GM18505 (cell line): ENCODE measurements around the gene C2orf42.
"Not testable (repeated sequence)": the region's sequence is repeated elsewhere in the genome, so short reads cannot be mapped to it uniquely, and the experiment has no call there.

Experiments
- ATAC-seq: cut with Tn5 transposase; IDR thresholded peaks from one replicate; pipeline ENCODE4 v1.9.1; 2021; ENCODE audit not compliant: unreplicated experiment
- POLR2A ChIP-seq: IDR thresholded peaks from 4 replicates; pipeline ENCODE4 v1.6.1; 2011; ENCODE audit warnings: borderline replicate concordance; ENCODE audit not compliant: insufficient read depth, insufficient read length; ENCODE audit errors: extremely low read depth

The C2orf42 gene

DNA sequence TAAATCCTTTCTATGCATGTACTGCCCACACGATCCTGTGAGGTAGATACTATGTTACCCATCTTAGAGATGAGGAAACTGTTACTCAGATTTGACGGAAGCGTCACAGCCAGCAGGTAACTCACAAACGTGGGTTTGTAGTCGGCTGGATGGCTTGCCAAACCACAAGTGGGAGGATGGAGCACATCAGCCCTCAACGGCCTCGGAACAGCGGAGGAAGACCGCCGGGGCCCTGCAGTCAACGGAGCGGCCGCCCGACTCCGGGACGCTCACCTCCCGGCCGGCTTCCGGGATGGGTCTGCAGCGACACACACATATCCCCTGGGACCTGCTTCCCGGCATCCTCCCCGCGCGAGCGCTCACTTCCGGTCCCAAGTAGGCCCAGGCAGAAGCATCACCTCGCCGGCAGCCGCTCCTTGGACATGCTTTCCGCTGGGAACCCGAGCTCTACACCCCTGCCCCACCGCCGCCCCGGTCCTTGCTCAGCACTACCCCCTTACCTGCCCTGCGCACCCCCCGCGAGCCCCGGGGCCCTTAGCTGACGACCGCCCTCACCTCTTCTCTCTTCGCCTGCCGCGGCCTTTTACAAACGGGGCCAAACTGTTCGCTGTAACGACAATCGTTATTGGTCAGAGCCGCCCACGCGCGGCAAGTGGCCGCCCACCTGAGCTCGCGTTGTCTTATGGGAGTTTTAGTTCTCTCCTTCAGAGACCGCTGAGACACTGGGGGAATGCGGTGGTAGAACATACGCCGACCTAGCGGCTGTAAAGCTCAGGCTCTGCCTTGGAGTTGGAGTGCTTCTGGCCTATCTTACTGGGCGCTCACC lies at the start of gene C2orf42:
Gene C2orf42 (minus strand): TSS at position 602 of the 826 bp plus-strand sequence. CDS start 9,034 bp downstream, outside the sequence.
- ATAC-seq, result peak; percentile 80

DNA sequence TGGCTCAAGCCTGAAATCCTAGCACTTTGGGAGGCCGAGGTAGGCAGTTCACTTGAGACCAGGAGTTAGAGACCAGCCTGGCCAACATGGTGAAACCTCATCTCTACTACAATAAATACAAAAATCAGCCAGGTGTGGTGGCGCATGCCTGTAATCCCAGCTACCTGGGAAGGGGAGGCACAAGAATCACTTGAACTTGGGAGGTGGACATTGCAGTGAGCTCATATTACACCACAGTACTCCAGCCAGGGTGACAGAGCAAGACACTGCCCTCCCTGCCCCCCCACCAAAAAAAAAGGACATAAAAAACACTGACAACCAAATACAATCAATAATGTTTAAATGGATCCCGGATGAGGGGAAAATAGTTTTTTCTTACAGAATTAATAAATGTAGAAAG lies 49.8 kb upstream of the C2orf42 start:
- ATAC-seq, result no peak
- no peak for TF ChIP-seq POLR2A

More for the DNA sequence above, at the start of gene C2orf42:
- peak; percentile 99 for TF ChIP-seq POLR2A

DNA sequence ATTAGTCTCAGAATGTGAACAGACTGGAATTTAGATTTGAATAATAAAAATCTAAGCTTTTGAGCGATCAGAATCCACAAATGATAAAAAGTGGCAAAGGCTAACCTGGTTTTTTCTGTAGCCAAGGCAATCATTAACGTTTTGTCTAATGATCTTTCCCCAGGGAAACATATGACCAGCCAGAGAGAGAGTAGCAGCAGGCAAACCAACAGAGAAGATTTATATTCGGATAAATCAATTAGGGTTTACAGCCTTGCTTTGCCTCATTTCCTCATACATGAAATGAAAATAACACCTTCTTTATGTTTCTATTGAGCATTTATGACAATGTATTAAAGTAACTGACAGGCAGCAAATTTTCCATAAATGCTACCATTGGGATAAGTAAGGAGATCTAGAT lies 43.1 kb upstream of the C2orf42 start:
- no peak for TF ChIP-seq POLR2A
- no peak for ATAC-seq

DNA sequence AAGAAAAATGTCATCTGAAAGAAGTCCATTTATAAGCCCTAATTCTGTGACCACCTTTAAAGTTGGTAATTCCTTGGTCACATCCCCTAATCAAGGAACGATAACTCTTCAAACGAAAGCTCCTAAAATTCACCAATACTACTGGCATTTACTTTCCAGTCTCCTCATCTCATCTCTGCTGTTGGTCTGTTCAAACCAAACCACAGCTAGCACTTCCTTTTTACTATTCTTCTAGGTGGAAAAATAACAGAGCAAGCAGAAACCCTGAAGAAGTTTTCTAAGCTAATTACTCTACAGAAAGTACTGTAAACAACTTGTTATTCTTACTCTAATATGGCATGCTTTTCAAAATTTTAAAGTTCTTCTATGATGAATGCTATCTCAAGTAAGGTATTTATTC lies 36.0 kb upstream of the C2orf42 start:
- no peak for ATAC-seq
- TF ChIP-seq POLR2A, result no peak

DNA sequence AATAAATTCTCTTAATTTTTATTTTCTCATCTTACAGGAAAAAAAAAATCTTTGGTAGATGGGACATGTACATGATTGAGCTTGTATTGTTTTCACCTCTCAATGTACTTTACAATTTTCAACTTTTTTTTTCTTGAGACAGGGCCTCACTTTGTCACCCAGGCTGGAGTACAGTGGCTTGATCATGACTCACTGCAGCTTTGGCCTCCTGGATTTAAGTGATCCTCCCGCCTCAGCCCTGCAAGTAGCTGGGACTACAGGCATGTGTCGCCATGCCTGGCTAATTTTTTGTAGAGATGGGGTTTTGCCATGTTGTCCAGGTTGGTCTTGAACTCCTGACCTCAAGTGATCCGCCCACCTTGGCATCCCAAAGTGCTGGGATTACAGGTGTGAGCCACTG lies 32.5 kb upstream of the C2orf42 start:
- ATAC-seq, result not testable (repeated sequence)

DNA sequence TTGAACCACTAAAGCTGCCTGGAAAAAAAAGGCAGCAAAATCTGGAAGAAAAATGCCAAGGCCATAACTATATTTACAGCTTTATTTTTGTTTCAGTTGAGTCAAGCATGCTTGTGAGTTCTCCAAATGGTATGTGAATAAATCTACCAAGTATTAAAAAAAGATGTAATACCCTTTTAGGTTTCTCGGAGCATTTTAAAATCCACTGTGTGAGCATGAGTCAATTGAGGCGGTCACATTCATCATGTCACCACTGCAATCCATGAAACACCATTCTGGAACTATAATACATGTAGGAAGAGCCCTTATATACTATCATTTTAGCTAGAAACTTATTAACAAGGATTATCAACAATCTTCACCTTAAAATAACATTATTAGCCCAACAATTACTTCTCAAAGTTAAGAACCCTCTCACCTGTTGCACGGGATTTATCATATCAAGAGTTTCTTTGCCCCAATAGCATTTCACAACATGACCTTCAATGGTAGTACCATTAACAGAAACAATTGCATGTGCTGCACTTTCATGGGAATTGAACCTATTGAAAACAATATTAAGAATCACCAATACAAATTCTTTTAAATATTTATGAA lies 24.2 kb upstream of the C2orf42 start:
- TF ChIP-seq POLR2A, result no peak

DNA sequence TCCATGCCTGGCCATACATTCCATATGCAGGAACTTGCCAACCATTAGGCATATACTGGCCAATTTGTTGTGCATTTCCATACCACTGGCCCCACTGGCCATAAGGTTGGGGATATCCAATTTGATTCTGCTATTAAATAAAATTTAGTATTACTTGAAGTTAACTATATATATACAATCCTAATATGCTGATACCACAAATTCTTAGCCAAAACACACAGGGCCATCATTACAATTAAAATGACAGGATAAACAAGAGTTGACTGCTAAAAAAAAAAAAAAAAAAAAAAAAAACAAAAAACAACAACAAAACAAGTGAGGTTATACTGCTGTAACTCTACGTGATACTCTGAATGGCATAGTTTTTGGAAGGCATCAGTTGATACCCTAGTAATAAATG lies 23.5 kb upstream of the C2orf42 start:
- ATAC-seq, result no peak
- TF ChIP-seq POLR2A, result no peak

More for the DNA sequence above, 24.2 kb upstream of the C2orf42 start:
- ATAC-seq, result no peak

DNA sequence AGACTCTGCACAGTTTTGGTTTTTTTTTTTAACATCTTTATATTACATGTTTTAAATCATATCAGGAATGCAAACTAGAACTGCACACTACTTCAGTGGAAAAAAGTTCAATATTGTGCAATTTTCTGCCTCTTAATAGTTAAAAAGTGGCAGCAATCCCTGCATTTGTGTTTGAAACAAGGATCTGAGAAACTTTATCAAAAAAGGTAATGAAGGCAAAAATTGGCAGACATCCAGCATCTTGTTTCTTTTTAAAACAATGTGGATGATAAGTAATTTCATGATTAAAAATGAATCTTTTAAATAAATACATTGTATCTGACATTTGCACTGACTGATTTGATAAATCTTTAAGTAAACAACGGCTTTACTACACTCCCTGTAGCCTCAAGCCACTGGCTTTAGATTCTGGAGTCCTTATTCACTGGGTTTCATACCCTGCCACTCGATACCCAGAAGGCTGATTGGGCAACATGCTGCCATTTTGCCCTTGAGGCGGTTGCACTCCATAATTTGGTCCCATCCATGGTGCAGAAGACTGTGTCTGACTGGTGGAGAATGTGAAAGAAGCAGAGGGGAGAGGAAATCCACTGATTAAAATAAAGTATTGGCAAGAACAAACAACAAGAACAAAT lies 21.6 kb upstream of the C2orf42 start:
- no peak for TF ChIP-seq POLR2A
- no peak for ATAC-seq

DNA sequence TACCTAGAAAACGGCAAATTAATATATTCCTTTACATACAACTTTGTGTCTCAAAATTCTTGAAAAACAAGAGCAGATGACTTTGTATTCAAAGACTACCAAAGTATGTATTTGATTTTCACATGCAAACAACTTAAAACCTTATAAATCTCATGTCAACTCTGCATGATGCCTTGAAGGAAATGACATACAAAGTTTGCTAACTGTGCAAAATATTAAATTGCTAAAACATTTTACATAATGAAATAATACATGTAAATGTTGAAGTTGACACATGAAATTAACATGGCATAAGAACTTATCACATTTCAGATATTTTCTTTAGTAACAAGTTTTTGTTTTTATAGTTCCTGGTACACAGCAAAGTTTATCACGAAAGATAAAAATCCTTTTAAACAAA lies 20.8 kb upstream of the C2orf42 start:
- ATAC-seq, result no peak
- no peak for TF ChIP-seq POLR2A

DNA sequence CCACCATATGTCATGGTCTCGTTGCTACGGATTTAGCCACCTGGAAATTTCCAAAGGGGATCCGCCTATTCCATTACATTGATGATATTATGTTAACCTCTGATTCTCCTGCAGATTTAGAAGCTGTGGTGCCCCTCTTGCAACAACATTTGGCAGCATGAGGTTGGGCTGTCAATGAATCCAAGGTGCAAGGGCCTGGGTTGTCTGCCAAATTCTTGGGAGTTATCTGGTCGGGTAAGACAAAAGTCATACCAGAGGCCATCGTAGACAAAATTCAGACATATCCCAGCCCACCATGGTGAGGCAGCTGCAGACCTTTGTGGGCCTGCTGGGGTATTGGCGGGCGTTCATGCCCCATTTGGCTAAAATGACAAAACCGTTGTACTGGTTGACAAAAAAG lies 13.6 kb upstream of the C2orf42 start:
- no peak for ATAC-seq
- no peak for TF ChIP-seq POLR2A

DNA sequence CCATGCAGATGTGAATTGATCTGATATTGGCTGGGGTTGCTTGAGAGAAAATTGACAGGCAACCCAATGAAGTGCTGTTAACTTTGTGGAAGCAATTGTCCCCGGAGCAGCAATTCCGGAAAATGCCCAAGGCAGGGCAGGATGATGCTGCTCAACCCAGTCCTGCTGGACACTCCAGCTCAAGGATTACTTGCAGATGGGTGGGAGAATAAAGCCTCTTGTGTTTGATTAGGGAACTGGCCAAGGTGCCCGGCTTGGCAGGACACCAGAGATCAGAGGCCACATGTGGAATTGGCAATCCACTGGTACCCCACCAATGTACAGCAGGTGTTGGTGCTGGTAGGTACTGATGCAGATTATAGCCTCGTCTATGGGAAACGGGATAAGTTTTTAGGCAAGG lies 12.3 kb upstream of the C2orf42 start:
- no peak for ATAC-seq

DNA sequence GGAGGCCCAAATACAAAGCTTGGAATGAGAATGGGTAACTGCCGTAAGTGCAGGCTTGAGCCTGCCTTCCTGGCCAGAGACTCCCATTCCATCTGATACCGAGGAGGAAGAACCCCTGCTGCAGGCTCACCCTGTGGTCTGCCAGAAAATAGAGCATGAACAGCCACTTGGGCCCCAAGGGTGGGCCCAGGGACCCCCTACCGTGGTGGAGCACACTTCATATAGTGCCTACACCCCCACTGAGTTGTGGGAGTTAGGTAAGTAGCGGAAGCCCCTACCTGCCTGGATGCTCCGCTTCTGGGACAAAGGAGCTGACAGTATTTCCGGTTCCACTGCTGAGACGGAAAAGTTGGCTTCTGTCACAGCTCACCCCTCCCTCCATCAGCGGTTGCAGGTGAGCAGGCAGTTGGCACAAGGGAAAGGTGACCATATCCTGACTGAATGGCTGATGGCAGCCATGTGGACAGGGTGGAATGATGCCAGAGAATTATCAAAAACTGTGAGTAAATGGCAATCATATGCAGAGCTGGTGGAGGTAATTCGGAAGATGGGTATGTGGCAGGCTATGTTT lies 11.5 kb upstream of the C2orf42 start:
- TF ChIP-seq POLR2A, result no peak
- no peak for ATAC-seq

More for the DNA sequence above, 12.3 kb upstream of the C2orf42 start:
- no peak for TF ChIP-seq POLR2A

DNA sequence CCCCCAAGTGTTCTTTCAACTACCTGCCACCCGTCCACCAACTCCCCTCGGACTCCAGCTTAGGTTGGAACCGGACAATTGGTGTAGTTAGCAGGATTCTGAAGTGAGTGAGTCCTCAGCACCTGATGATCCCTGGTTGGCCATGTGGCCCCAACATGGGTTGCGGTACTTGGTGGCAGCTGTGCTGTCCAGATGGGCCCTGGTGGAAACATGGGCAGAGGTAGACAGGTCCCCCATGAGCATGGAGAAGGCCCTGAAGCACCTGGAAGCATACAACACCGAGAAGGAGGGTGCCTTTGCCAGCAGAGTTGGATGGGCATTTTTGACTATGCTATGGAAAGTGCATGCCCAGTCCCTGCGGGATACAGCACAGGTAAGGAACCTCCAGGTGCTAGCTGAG lies 11.0 kb upstream of the C2orf42 start:
- ATAC-seq, result no peak
- no peak for TF ChIP-seq POLR2A
